ENCODE results near the gene IL16.
"Not testable (repeated sequence)": the region's sequence is repeated elsewhere in the genome, so short reads cannot be mapped to it uniquely, and the experiment has no call there.

The IL16 gene

GRCh38 chr15:81174792-81175327, 21.8 kb upstream of the IL16 start:
- DNase-seq: no peak

GRCh38 chr15:81175496-81175895, 21.2 kb upstream of the IL16 start:
- DNase-seq: no peak

GRCh38 chr15:81176291-81176893, 20.3 kb upstream of the IL16 start:
- DNase-seq: no peak

GRCh38 chr15:81178365-81178764, 18.3 kb upstream of the IL16 start:
- no peak for DNase-seq

GRCh38 chr15:81181220-81181619, 15.5 kb upstream of the IL16 start:
- no peak for DNase-seq

- DNase-seq: no peak
Measured at GRCh38 chr15:81182031-81182755, 14.5 kb upstream of the IL16 start.

GRCh38 chr15:81182756-81183438, 13.8 kb upstream of the IL16 start:
- no peak for DNase-seq

- DNase-seq: no peak
Measured at GRCh38 chr15:81183439-81183775, 13.3 kb upstream of the IL16 start.

- DNase-seq: no peak
Measured at GRCh38 chr15:81184188-81184587, 12.5 kb upstream of the IL16 start.

- DNase-seq: no peak
Measured at GRCh38 chr15:81185631-81186295, 10.9 kb upstream of the IL16 start.

GRCh38 chr15:81188354-81188753, 8.3 kb upstream of the IL16 start:
- no peak for DNase-seq

- no peak for DNase-seq
Measured at GRCh38 chr15:81189583-81190283, 6.9 kb upstream of the IL16 start.

- DNase-seq: no peak
Measured at GRCh38 chr15:81190922-81191507, 5.7 kb upstream of the IL16 start.

GRCh38 chr15:81191701-81192100, 5.0 kb upstream of the IL16 start:
- no peak for DNase-seq

GRCh38 chr15:81194723-81195122, 2.0 kb upstream of the IL16 start:
- no peak for DNase-seq

- no peak for DNase-seq
Measured at GRCh38 chr15:81195339-81195864, 1.3 kb upstream of the IL16 start.

GRCh38 chr15:81197255-81197630, 564 bp downstream of the IL16 start:
- no peak for DNase-seq

GRCh38 chr15:81197688-81198281, 1.1 kb downstream of the IL16 start:
- no peak for DNase-seq

GRCh38 chr15:81199031-81199779, 2.5 kb downstream of the IL16 start:
- no peak for DNase-seq

GRCh38 chr15:81206018-81206417, 9.3 kb downstream of the IL16 start:
- DNase-seq: no peak

- not testable (repeated sequence) for DNase-seq
Measured at GRCh38 chr15:81207987-81208386, 11.3 kb downstream of the IL16 start.

All from NCI-H187 treated with DMSO at 0.1 percent for 48 hours (cell line).